ENCODE results near the gene LHX3. TPM values are rescaled to one million over a fixed set of nuclear protein-coding genes. Genes with fewer than 3 reads are reported as not detected.

LHX3 gene
- total and polyA plus RNA-seq, 8 donors: not detected

GRCh38 chr9:136156209-136157120, 48.5 kb downstream of the LHX3 start:
- no peak for ATAC-seq
- Histone ChIP-seq H3K27ac (no peak overlapping the region), H3K36me3 (no peaks in the 10 kb centered on the region), H3K9me3 (no peaks in the 10 kb centered on the region), H3K27me3 (no peaks in the 10 kb centered on the region), H3K4me1 (no peaks in the 10 kb centered on the region), H3K4me3 (no peak overlapping the region)
- peak in 1 of 6 donors; percentile 46 for DNase-seq
- intact Hi-C loops (cut with DNase I): no loop called here
- WGBS, 2 donors: 50 to 59% methylated on average over 42 of the region's 42 CpGs
- TF ChIP-seq CTCF (IDR thresholded peaks at IDR 0.05): no peak
- FAIRE-seq: no peak

DNA sequence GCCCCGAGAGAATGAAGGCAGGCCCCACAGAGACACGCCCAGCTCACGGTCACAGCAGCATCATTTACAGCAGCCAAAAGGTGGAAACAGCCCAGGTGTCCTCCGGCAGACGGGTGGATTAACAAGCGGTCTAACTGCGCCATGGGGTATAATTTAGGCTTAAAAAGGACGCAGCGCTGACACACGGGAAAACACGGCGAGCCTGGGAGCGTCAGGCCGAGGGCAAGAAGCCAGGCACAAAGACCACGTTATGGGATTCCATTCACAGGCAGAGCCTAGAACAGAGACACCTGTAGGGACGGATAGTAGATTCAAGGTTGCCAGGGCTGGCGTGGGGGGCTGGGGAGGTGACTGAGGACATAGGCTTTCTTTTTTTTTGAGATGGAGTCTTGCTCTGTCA, 49.4 kb downstream of the LHX3 start:
- 69 to 81% methylated on average over 17 of the region's 17 CpGs for WGBS, 2 donors
- no peak for DNase-seq

DNA sequence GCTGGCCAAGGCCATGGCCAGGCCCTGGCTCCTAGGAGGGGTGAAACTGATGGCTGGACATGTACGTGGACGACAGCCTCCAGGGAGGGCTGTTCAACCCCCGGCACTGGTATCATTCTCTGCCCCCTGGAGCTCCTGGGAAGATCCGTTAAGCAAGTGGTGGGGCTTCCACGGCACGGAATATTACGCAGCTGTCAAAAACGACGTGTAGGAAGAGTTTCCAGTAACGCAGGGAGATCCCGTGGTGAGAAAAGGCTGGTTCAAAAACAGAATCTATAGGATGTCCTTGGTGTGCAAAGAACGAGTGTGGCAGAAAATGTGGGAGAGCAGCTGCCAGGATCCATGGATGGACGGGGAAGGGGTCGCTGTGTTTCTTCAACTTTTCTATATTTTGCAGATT, 50.0 kb downstream of the LHX3 start:
- 68 to 78% methylated on average over 14 of the region's 14 CpGs for WGBS, 2 donors
- no peak for ATAC-seq
- no peak overlapping the region for H3K4me3 ChIP-seq
- no peaks in the 10 kb centered on the region for H3K27me3 ChIP-seq
- no peak overlapping the region for H3K27ac ChIP-seq
- no peaks in the 10 kb centered on the region for H3K9me3 ChIP-seq
- no peak for TF ChIP-seq CTCF (IDR thresholded peaks at IDR 0.05)
- H3K4me1 ChIP-seq: no peaks in the 10 kb centered on the region
- intact Hi-C loops (cut with DNase I): no loop called here
- no peak for FAIRE-seq
- DNase-seq: no peak
- no peaks in the 10 kb centered on the region for H3K36me3 ChIP-seq

More for the DNA sequence above, 49.4 kb downstream of the LHX3 start:
- Histone ChIP-seq H3K36me3 (no peaks in the 10 kb centered on the region), H3K27me3 (no peaks in the 10 kb centered on the region), H3K27ac (no peak overlapping the region), H3K4me3 (no peak overlapping the region), H3K4me1 (no peaks in the 10 kb centered on the region), H3K9me3 (no peaks in the 10 kb centered on the region)
- intact Hi-C loops (cut with DNase I): no loop called here
- FAIRE-seq (no peak), ATAC-seq (no peak)
- no peak for TF ChIP-seq CTCF (IDR thresholded peaks at IDR 0.05)

DNA sequence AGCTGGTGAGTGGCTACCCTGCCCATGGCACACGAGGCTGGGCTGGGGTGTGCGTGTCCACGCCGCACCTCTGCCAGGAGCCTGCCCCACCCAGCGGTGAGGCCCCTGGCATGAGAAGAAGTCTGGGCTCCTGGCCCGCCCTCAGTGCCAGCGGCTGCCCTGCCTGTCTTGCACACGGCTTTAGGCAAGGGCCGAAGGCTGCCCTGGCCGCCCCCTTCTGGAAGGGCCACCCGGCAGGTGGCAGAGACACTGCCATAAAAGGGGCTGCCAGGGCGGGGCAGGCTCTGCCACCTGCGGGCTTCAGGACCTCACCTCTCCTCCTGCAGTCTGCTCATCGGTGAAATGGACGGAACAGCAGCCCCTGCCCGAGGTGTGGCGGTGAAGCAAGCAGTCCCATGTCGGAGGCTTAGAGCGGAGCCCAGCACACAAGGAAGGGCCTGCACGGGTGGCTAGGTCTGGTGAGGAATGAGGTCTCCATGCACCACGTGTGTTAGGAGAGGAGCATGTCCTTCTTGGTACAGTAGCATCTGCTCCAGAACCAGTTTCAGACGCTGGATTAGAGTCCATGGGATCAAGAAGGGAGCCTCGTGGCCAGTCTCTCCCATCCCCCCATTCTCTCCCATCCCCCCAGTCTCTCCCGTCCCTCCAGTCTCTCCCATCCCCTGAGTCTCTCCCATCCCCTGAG, 51.4 kb downstream of the LHX3 start:
- H3K4me1 ChIP-seq: no peaks in the 10 kb centered on the region
- no peak for ATAC-seq
- DNase-seq: peak in 1 of 6 donors; percentile 56
- no peaks in the 10 kb centered on the region for H3K9me3 ChIP-seq
- no peaks in the 10 kb centered on the region for H3K36me3 ChIP-seq
- 74 to 79% methylated on average over 24 of the region's 24 CpGs for WGBS, 2 donors
- FAIRE-seq: no peak
- TF ChIP-seq CTCF (IDR thresholded peaks at IDR 0.05): no peak
- H3K4me3 ChIP-seq: no peak overlapping the region
- H3K27ac ChIP-seq: no peak overlapping the region
- no peaks in the 10 kb centered on the region for H3K27me3 ChIP-seq
- intact Hi-C loops (cut with DNase I): no loop called here
